HFF-Myc (cell line): ENCODE data around the gene MARK2.

Experiments
- DNase-seq: peaks from one replicate; pipeline ENCODE4 v3.0.0-alpha.2; 2011; ENCODE audit warnings: low read depth; ENCODE audit errors: extremely low read depth
- H3K4me3 ChIP-seq: replicated peaks from 2 replicates; pipeline ENCODE4 v1.5.1; 2011; ENCODE audit warnings: low read depth, mild to moderate bottlenecking, control low read depth, low read length
- CTCF ChIP-seq: IDR thresholded peaks from 2 replicates; pipeline ENCODE4 v1.5.1; 2012; ENCODE audit warnings: mild to moderate bottlenecking, low read depth, low read length, control low read depth; ENCODE audit errors: missing control alignments

MARK2 gene

GRCh38 chr11:63909591-63910506, 70.9 kb downstream of the MARK2 start:
- no peak for DNase-seq
- no peak overlapping the region for H3K4me3 ChIP-seq
- TF ChIP-seq CTCF = no peak

- DNase-seq = no peak
- TF ChIP-seq CTCF = no peak
- H3K4me3 ChIP-seq = no peak overlapping the region
These were observed 71.8 kb downstream of the MARK2 start for GRCh38 chr11:63910675-63911074.

GRCh38 chr11:63911440-63911839, 72.5 kb downstream of the MARK2 start:
- TF ChIP-seq CTCF = no peak
- H3K4me3 ChIP-seq = no peak overlapping the region
- no peak for DNase-seq

DNA sequence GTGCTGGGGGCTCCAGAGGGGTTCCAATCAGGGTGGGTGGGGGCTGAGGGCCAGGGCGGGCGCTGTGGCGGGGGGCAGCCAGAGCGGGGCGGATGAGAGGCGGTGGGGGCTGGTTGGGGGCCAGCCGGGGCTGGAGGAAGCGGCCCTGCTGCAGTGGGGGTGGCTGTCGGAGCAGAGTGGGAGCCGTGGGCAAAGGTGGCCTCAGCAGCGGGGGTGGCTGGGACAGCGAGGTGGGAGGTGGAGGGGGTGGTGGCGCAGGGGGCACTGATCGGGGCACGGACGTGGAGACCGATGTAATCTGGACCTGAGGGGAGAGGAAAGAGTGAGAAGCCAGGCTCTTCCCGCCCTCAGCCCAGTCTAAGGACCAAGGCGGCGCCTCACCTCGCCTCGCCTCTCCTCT, 73.0 kb downstream of the MARK2 start:
- no peak overlapping the region for H3K4me3 ChIP-seq
- no peak for DNase-seq
- no peak for TF ChIP-seq CTCF

DNA sequence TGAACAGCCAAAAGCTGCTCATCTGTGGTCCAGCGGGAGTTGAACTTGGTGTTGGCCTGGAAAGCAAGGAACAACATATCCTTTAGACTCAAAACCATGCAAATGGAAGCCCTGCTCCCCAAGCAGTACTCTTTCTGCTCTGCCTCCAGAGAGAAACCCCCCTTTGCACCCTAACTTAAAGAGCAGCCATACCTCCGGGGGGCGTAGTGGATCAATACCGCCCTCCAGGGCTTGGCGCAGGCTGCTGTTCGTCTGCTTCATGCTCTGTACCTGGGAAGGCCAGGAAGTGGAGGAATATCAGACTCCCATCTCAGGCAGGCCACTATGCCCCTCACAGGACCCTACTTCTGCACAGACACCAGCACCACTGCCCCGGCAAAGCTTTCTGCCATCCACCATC, 73.8 kb downstream of the MARK2 start:
- TF ChIP-seq CTCF = peak; percentile 4
- no peak overlapping the region for H3K4me3 ChIP-seq
- DNase-seq = no peak

DNA sequence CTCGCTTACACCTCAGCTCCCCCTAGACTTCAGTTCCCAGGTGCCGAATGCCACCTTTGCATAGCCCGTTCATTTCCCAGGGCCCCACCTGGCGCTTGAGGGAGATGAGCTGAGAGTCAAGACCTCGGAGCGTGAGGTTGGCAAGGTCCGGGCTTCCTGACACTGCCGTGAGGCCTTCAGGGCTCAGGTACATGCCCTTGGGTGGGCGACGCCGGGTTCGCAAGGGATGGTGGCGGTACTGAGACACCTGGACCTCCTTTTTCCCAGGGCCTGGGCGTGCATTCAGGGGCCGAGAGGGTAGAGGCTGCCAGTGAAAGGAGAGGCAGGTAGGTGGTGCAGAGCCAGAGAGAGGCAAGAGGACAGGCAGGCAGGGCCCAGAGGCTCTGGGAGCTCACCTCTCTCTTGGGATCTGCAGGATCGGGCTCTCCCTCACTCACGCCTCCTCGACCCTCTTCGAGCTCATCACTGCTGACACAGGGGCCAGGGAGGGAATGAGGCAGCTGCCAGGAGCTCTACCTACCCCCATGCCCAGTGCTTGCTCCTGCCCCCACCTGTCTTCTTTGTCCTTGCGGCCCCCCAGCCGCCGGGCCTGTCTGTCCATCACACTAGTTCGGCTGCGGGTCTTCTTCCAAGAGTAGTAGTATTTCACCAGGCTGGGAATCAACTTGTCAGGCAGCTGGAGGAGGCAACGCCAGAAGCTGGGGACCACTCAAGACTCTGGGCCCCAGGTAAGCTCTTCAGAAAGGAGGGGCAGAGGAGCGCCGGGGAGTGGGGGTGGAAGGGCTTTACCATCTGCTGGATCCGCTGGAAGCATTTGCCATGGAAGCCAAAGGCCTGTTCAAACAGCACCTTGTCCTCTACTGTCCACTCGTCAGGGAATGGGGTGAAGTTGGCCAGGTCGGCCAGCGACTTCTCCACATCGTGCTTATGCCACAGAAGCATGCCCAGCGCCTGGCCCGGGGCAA, 75.2 kb downstream of the MARK2 start:
- no peak for TF ChIP-seq CTCF
- no peak for DNase-seq
- peak overlapping the region; percentile 76 for H3K4me3 ChIP-seq
